ENCODE results near the gene MALRD1. TPM values are rescaled to one million over a fixed set of nuclear protein-coding genes. Genes with fewer than 3 reads are reported as not detected.

The MALRD1 gene
- total and polyA plus RNA-seq, 10 donors = 0.06 to 1.6 (median 0.43) TPM

- no peak for DNase-seq
- intact Hi-C loops (cut with DNase I; ENCODE audit: low total_unique reads) = no loop called here
- Histone ChIP-seq H3K36me3 (no peaks in the 10 kb centered on the region), H3K27me3 (replicated peaks in 1 of 7) (no peaks in the 10 kb centered on the region), H3K4me3 (no peak overlapping the region), H3K4me1 (no peaks in the 10 kb centered on the region), H3K27ac (no peak overlapping the region), H3K9me3 (peaks cover 0 to 9% (median 0%) of the 10 kb centered on the region in 8 donors)
- WGBS, 5 donors = 88 to 97% (median 92%) methylated on average over 2 of the region's 2 CpGs
- TF ChIP-seq POLR2A (IDR thresholded peaks at IDR 0.05) = no peak
- TF ChIP-seq POLR2AphosphoS5 (IDR thresholded peaks at IDR 0.05) = no peak
- no peak for TF ChIP-seq CTCF (IDR thresholded peaks at IDR 0.05 in 8 of 11, conservative IDR thresholded peaks at IDR 0.05 in 3 of 11)
Observed at GRCh38 chr10:19451937-19452336, 403.3 kb downstream of the MALRD1 start.

- TF ChIP-seq CTCF (IDR thresholded peaks at IDR 0.05 in 8 of 11, conservative IDR thresholded peaks at IDR 0.05 in 3 of 11) (no peak), POLR2AphosphoS5 (IDR thresholded peaks at IDR 0.05) (no peak), POLR2A (IDR thresholded peaks at IDR 0.05) (no peak)
- no peak overlapping the region for H3K4me3 ChIP-seq
- H3K27me3 ChIP-seq (replicated peaks in 1 of 7) = no peaks in the 10 kb centered on the region
- no peaks in the 10 kb centered on the region for H3K36me3 ChIP-seq
- no peak overlapping the region for H3K27ac ChIP-seq
- H3K9me3 ChIP-seq = peaks cover 0 to 9% (median 0%) of the 10 kb centered on the region in 8 donors
- DNase-seq = no peak
- no peaks in the 10 kb centered on the region for H3K4me1 ChIP-seq
- intact Hi-C loops (cut with DNase I; ENCODE audit: low total_unique reads) = no loop called here
Observed at GRCh38 chr10:19453967-19454366, 405.4 kb downstream of the MALRD1 start.

- H3K4me3 ChIP-seq = no peak overlapping the region
- no peak for DNase-seq
- H3K4me1 ChIP-seq = no peaks in the 10 kb centered on the region
- intact Hi-C loops (cut with DNase I; ENCODE audit: low total_unique reads) = no loop called here
- TF ChIP-seq POLR2AphosphoS5 (IDR thresholded peaks at IDR 0.05) = no peak
- no peak for TF ChIP-seq CTCF (IDR thresholded peaks at IDR 0.05 in 8 of 11, conservative IDR thresholded peaks at IDR 0.05 in 3 of 11)
- no peak for TF ChIP-seq POLR2A (IDR thresholded peaks at IDR 0.05)
- H3K36me3 ChIP-seq = no peaks in the 10 kb centered on the region
- peaks cover 0 to 3% (median 0%) of the 10 kb centered on the region in 8 donors for H3K9me3 ChIP-seq
- WGBS, 5 donors = 84 to 95% (median 89%) methylated on average over 5 of the region's 5 CpGs
- no peaks in the 10 kb centered on the region for H3K27me3 ChIP-seq (replicated peaks in 1 of 7)
- no peak overlapping the region for H3K27ac ChIP-seq
Observed at GRCh38 chr10:19461588-19461987, 413.0 kb downstream of the MALRD1 start.

- no peak for DNase-seq
- intact Hi-C loops (cut with DNase I; ENCODE audit: low total_unique reads) = no loop called here
- Histone ChIP-seq H3K4me3 (no peak overlapping the region), H3K36me3 (no peaks in the 10 kb centered on the region), H3K27ac (no peak overlapping the region), H3K4me1 (no peaks in the 10 kb centered on the region), H3K27me3 (replicated peaks in 1 of 7) (no peaks in the 10 kb centered on the region), H3K9me3 (peaks cover 0 to 14% (median 0%) of the 10 kb centered on the region in 8 donors)
- TF ChIP-seq POLR2A (IDR thresholded peaks at IDR 0.05) (no peak), CTCF (IDR thresholded peaks at IDR 0.05 in 8 of 11, conservative IDR thresholded peaks at IDR 0.05 in 3 of 11) (no peak), POLR2AphosphoS5 (IDR thresholded peaks at IDR 0.05) (no peak)
- 93 to 98% (median 95%) methylated on average over 6 of the region's 6 CpGs for WGBS, 5 donors
Observed at GRCh38 chr10:19466709-19467108, 418.1 kb downstream of the MALRD1 start.
